Mucosa of rectum (tissue), 2 donors: ENCODE measurements around the gene SNTA1.
"Not testable (repeated sequence)": the region's sequence is repeated elsewhere in the genome, so short reads cannot be mapped to it uniquely, and the experiment has no call there.

Source experiments
- H3K27ac ChIP-seq, 2 donors: one replicate each; pipeline ENCODE4 v1.7.0; 2013; ENCODE audit warnings: inconsistent platforms in 2 of 2, low read depth in 2 of 2, low read length in 2 of 2
- H3K27me3 ChIP-seq, 2 donors: one replicate each; pipeline ENCODE4 v1.7.0; 2013; ENCODE audit warnings: low read length in 2 of 2; ENCODE audit not compliant: control insufficient read depth in 2 of 2, insufficient read depth in 2 of 2
- H3K36me3 ChIP-seq, 2 donors: one replicate each; pipeline ENCODE4 v1.7.0; 2013; ENCODE audit warnings: low read length in 2 of 2; ENCODE audit not compliant: control insufficient read depth in 2 of 2, insufficient read depth in 2 of 2
- H3K4me1 ChIP-seq, 2 donors: one replicate each; pipeline ENCODE4 v1.7.0; 2013; ENCODE audit warnings: low read length in 2 of 2, mild to moderate bottlenecking in 1 of 2; ENCODE audit not compliant: control insufficient read depth in 2 of 2, insufficient read depth in 2 of 2
- H3K4me3 ChIP-seq, 2 donors: one replicate each; pipeline ENCODE4 v1.7.0; 2013; ENCODE audit warnings: low read length in 2 of 2
- H3K9ac ChIP-seq, 2 donors: one replicate each; pipeline ENCODE4 v1.7.0; 2013; ENCODE audit warnings: low read length in 2 of 2, low read depth in 1 of 2, mild to moderate bottlenecking in 1 of 2
- H3K9me3 ChIP-seq, 2 donors: one replicate each; pipeline ENCODE4 v1.7.0; 2013; ENCODE audit warnings: low read length in 2 of 2; ENCODE audit not compliant: control insufficient read depth in 2 of 2
- donor health status: healthy.
- donor health status: Normal muscosa, but diverticular disease.

SNTA1 gene

DNA sequence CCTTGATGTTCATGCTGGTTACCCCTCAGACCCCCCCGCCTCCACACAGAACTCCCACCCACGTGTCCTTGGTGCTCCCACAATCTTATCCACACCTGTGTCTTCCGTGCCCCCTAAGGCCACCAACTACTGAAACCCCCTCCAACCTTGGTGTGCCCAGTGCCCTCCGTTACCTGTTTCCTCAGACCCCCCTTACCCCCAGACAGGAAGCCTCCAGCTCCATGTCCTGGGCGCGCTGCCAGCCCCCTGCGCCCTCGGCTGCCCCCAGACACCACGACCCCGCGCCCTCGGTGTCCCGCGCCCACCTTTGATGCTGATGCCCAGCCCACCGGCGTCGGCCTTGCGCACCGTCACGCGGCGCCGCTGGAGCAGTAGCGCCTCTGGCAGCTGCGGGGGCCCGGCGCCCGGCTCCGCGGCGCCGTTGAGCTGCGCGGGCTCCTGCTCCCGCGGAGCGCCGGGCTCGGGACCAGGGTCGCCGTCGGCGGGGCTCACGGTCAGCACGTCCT lies 504 bp downstream of the SNTA1 start:
- Histone ChIP-seq H3K27ac (peak overlapping the region; percentile 42 to 43), H3K4me1 (peaks cover 8% of the 10 kb centered on the region in 2 donors), H3K27me3 (no peaks in the 10 kb centered on the region), H3K9me3 (no peaks in the 10 kb centered on the region), H3K36me3 (no peaks in the 10 kb centered on the region), H3K4me3 (peak overlapping the region; percentile 59 to 63), H3K9ac (peak overlapping the region; percentile 32 to 55)

DNA sequence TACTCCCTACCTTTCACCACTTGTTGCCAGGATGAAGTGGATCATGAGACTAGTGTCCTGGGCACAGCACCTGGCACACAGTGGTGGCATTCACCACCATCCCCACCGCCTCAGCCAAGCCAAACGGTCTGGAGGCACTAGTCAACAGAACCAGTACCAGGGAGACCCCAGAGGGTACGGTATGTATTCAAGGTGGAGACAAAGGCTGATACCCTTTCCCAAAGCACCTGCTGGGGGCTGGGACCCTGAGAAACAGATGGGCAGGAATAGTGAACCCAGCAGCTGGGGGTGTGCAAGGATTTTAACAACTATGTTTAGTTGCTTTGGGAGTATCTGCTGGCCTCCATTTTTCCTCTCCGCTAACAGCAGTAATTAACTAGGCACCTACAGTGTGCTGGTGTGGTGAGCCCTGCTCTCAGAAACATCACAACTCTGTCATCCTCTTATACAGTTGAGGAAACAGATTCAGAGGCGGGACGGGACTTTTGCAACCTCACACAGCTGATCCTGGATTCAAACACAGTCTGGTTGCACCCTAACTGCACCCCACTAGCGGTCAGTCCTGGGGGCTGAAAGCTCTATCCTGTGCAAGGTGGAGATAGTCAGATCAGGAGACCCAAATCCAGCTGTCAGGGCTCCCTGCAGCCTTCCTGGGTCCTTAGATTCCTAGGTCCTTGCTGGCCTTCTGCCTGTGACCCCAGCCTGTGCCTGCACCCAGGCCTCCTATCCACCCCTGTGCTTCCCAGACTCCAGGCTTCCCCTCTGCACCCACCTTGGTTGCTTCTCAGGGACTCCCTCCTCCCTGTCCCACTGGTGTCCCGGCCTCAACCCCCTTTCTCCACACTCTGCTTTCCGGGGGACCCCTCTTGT lies 1.2 kb downstream of the SNTA1 start:
- Histone ChIP-seq H3K4me3 (peak overlapping the region; percentile 59 to 63), H3K27ac (no peak overlapping the region), H3K9me3 (no peaks in the 10 kb centered on the region), H3K4me1 (peaks cover 8% of the 10 kb centered on the region in 2 donors), H3K36me3 (no peaks in the 10 kb centered on the region), H3K9ac (peak overlapping the region in 1 of 2 donors; percentile 55), H3K27me3 (no peaks in the 10 kb centered on the region)

DNA sequence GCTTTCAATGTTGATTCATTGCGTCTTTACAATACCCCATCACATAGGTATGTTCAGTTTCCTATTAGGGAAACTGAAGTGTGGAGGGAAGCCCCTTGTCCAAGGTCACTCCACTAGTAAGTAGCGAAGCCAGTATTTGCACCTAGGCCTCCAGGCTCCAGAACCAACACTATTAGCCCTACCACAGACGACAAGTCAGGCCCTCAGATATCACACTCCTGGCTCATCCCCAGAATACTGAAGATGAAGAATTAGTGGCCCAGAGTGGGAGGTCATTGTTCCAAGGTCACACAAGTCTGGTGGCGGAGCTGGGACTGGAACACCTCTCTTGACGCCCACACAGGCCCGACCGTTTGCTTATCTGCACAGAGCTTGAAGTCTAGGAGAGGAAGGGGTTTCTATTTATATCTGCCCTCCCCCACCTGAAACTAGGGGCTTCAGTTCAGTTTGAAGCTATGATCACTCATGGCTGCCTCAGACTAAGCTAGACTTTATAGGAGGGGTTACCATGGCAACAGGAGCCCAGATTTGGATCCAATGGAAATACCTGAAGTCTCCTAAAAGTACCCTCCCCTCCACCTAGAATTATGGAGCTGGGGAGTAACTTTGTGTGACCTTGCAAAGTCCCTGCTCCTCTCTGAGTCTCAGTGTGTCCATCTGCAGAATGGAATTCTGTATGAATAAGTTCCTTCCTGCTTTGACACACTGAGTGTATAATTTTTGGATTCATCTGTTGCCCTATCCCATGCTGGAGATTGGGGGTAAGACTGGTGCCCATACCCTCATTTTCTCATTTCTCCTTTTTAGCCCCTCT lies 2.2 kb downstream of the SNTA1 start:
- Histone ChIP-seq H3K4me1 (peaks cover 8% of the 10 kb centered on the region in 2 donors), H3K27ac (no peak overlapping the region), H3K27me3 (no peaks in the 10 kb centered on the region), H3K4me3 (no peak overlapping the region), H3K9ac (no peak overlapping the region), H3K36me3 (no peaks in the 10 kb centered on the region), H3K9me3 (no peaks in the 10 kb centered on the region)

DNA sequence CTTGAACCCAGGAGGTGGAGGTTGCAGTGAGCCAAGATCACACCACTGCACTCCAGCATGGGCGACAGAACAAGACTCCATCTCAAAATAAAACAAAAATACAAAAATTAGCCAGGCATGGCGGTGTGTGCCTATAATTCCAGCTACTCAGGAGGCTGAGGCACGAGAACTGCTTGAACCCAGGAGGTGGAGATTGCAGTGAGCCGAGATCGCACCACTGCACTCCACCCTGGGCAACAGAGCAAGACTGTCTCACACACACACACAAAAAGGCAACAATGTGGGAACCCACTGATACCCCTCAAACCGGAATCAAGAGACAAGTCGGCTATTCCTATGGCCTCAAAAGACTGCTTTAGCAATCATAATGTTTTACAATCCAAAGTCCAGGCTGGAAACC lies 3.0 kb downstream of the SNTA1 start:
- H3K9me3 ChIP-seq, H3K4me3 ChIP-seq, H3K36me3 ChIP-seq, H3K9ac ChIP-seq, H3K27ac ChIP-seq, H3K27me3 ChIP-seq, H3K4me1 ChIP-seq: not testable (repeated sequence)

DNA sequence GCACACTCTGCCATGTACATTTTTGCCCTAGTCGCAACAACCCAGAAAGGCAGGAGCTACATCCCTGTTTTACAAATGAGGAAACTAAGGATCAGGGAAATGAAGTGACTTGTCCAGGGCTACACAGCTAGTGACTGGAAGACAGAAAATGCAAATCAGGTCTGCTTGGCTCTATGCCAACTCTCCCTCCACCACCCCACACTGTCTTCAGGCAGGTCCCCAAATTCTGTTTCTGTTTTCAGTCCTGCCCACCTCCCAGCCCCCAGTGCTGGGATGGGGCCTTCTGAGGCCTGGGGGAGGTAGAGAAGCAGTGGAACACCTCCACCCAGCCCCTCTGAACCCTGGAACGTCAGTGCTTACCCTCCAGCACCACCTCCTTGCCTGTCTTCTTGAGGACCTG lies 5.1 kb downstream of the SNTA1 start:
- Histone ChIP-seq H3K36me3 (no peaks in the 10 kb centered on the region), H3K4me1 (peaks cover 8% of the 10 kb centered on the region in 2 donors), H3K9me3 (no peaks in the 10 kb centered on the region), H3K4me3 (no peak overlapping the region), H3K9ac (no peak overlapping the region), H3K27ac (no peak overlapping the region), H3K27me3 (no peaks in the 10 kb centered on the region)

DNA sequence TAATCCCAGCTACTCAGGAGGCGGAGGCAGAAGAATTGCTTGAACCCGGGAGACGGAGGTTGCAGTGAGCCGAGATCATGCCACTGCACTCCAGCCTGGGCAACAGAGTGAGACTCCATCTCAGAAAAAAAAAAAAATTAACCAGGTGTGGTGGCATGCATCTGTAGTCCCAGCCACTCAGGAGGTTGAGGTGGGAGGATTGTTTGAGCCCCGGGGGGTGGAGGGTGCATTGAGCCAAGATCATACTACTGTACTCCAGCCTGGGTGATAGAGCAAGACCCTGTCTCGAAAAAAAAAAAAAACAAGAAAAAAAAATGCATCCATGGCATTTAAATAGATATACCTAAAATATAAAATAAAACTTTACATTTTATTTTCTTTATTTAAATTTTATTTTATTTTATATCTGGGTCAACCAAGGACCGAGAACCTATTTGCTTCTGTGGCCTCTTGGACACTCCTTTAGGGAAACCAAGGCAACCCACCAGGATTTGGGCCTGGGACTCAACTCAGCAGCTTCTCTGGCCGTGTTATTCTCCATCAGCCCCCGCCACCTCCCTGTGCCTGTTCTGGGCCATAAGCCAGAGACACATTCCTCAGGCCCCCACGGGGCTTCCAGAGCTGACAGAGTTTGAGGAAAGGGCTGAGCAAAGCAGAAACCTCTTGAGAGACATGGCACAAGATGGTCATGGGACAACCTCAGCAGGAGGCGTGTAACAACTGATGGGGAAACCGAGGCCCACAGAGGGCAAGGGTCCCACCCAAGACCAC lies 6.2 kb downstream of the SNTA1 start:
- H3K9ac ChIP-seq: no peak overlapping the region
- H3K4me1 ChIP-seq: peaks cover under 1 to 2% of the 10 kb centered on the region in 2 donors
- no peaks in the 10 kb centered on the region for H3K9me3 ChIP-seq
- no peak overlapping the region for H3K4me3 ChIP-seq
- no peak overlapping the region for H3K27ac ChIP-seq
- H3K27me3 ChIP-seq: no peaks in the 10 kb centered on the region
- H3K36me3 ChIP-seq: no peaks in the 10 kb centered on the region

DNA sequence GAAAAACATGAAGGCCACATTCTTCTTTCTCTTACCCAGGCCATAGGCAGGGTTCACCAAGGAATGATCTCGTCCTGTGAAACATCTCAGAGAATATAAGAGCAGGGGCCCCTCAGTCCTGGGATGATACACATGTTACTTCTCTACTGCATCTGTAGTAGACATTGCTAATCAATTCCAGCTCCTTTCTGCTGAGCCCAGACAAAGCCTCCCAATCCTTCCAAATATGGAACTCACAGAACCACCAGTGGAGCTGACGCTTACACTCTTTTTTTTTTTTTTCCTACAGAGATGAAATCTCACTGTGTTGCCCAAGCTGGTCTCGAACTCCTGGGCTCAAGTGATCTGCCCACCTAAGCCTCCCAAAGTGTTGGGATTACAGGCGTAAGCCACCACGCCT lies 9.1 kb downstream of the SNTA1 start:
- no peaks in the 10 kb centered on the region for H3K27me3 ChIP-seq
- H3K9me3 ChIP-seq: no peaks in the 10 kb centered on the region
- no peak overlapping the region for H3K27ac ChIP-seq
- H3K36me3 ChIP-seq: no peaks in the 10 kb centered on the region
- no peak overlapping the region for H3K9ac ChIP-seq
- no peak overlapping the region for H3K4me3 ChIP-seq
- no peaks in the 10 kb centered on the region for H3K4me1 ChIP-seq

DNA sequence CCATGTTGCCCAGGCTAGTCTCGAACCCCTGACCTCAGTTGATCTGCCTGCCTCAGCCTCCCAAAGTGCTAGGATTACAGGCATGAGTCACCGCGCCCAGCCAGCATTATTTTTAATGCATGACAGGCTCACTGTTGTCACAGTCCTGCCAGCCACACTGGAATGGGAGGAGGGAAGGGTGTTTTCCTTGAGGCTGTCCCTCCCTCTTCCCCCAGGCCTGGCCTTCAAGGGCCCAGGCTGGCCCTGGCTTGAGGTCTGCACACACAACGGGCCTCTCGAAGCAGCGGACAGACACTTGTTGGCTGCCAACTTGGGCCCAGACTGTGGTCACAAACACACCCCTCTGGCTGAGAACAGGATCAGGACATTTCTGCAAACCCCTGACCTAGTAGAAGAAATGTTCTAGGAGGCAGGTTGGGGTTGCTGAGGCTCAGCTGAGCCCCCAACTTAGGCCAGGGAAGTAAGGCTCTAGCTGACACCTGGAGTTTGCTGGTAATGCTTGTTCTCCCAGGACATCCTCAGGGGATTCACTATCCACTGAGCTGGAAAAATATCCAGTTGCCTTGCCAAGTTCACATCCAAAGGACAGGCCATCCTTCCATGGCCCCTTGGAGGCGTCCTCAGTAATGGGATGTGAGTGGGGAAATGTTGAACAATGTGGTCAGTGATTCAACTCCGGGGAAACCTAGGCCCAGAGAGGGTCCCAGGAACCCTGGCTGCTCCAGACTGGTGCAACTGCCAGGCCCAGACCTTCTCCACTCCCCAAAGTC lies 9.9 kb downstream of the SNTA1 start:
- Histone ChIP-seq H3K9ac (no peak overlapping the region), H3K4me1 (no peaks in the 10 kb centered on the region), H3K4me3 (no peak overlapping the region), H3K9me3 (no peaks in the 10 kb centered on the region), H3K27me3 (no peaks in the 10 kb centered on the region), H3K36me3 (no peaks in the 10 kb centered on the region), H3K27ac (no peak overlapping the region)

DNA sequence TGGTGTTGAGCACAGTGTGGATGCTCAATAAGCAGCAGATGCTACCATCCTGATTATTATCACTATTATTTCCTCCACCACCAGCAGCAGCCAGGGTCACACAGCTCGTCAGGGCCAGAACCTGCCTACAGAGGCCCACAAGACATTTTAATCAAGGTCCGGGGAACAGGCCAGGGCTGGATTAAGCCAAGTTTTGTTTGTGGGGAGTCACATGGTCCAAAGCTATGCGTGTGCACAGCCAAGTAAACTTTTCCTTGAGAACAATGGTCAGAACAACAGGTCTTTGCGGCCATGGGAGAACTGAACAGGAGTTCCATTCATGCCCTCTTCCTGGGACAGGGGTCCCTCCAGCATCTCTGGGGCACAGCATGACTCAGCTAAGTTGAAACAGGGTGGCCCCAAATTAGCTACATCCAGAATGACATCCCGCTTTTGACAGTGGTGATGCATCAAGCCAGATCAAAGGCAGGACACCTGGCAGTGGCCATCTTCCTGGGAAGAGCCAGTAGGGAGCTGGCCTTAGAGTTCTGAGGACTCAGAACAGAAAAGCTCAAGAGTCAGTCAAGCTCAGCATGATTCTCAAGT lies 11.7 kb downstream of the SNTA1 start:
- Histone ChIP-seq H3K27ac (no peak overlapping the region), H3K27me3 (no peaks in the 10 kb centered on the region), H3K36me3 (no peaks in the 10 kb centered on the region), H3K9me3 (no peaks in the 10 kb centered on the region), H3K9ac (no peak overlapping the region), H3K4me1 (no peaks in the 10 kb centered on the region), H3K4me3 (no peak overlapping the region)
